Epithelial cell of esophagus (primary cell): ENCODE measurements around the gene FAM181A.

Experiments used
- DNase-seq: peaks from one replicate; pipeline ENCODE4 v3.0.0; 2010; ENCODE audit warnings: low read depth
- H3K4me3 ChIP-seq: 2 replicates; pipeline ENCODE4 v1.5.1; 2011; ENCODE audit warnings: mild to moderate bottlenecking, low read length, control low read depth
- CTCF ChIP-seq: IDR thresholded peaks from 2 replicates; pipeline ENCODE4 v1.5.1; 2011; ENCODE audit warnings: low read depth, mild to moderate bottlenecking, low read length, control low read depth, inconsistent platforms; ENCODE audit not compliant: insufficient read depth; ENCODE audit errors: missing control alignments

FAM181A gene

GRCh38 chr14:93937519-93937918 is 10.4 kb downstream of the FAM181A start:
- DNase-seq, result peak; percentile 100
- no peak overlapping the region for H3K4me3 ChIP-seq
- TF ChIP-seq CTCF, result no peak

- DNase-seq, result no peak
- no peak overlapping the region for H3K4me3 ChIP-seq
- TF ChIP-seq CTCF, result no peak
Observed at GRCh38 chr14:93938751-93939303, 11.7 kb downstream of the FAM181A start.

GRCh38 chr14:93939304-93940229 is 12.4 kb downstream of the FAM181A start:
- DNase-seq, result peak; percentile 73
- no peak overlapping the region for H3K4me3 ChIP-seq
- peak; percentile 49 for TF ChIP-seq CTCF

- no peak overlapping the region for H3K4me3 ChIP-seq
- no peak for DNase-seq
- TF ChIP-seq CTCF, result no peak
Observed at GRCh38 chr14:93940437-93940836, 13.3 kb downstream of the FAM181A start.

GRCh38 chr14:93941293-93941910 is 14.3 kb downstream of the FAM181A start:
- no peak overlapping the region for H3K4me3 ChIP-seq
- no peak for TF ChIP-seq CTCF
- DNase-seq, result peak; percentile 88

- H3K4me3 ChIP-seq, result no peak overlapping the region
- no peak for DNase-seq
- no peak for TF ChIP-seq CTCF
Observed at GRCh38 chr14:93943052-93943451, 15.9 kb downstream of the FAM181A start.
